HepG2 (cell line): ENCODE measurements around the gene NTM. TPM values are rescaled to one million over a fixed set of nuclear protein-coding genes. Genes with fewer than 3 reads are reported as not detected.

Experiments used
- ATAC-seq: fragments of 200-7000 bp; cut with Tn5 transposase; 3 replicates; pipeline ENCODE4 v1.9.1; 2020; ENCODE audit warnings: mild to moderate bottlenecking, moderate library complexity
- BruUV-seq: library from RNA; stranded (reverse); fragments of 400-500 nt; replicated peaks from 2 replicates; lab custom pipeline; 2021; lab: Mats Ljungman, UMichigan
- CTCF ChIA-PET: fragments of 300-600 bp; formaldehyde crosslinking; extraction: SDS; loops from one replicate; lab custom pipeline; 2021; ENCODE audit warnings: low total read pairs, inconsistent platforms, low intra/inter-chr PET ratio; lab: Yijun Ruan, JAX
- POLR2A ChIA-PET: fragments of 350-600 bp; sonication (Branson Sonifier 250); formaldehyde crosslinking; loops from one replicate; lab custom pipeline; 2020; ENCODE audit warnings: antibody characterized with exemption, inconsistent platforms; lab: Yijun Ruan, JAX
- DNase-seq: peaks from one replicate; pipeline ENCODE4 v3.0.0-alpha.2; 2015; ENCODE audit warnings: low spot score
- FAIRE-seq: peaks from 3 replicates; lab custom pipeline; 2011; peaks lifted over from hg19 to GRCh38; lab: Jason Lieb, UNC
- H2AFZ ChIP-seq: one replicate; pipeline ENCODE4 v1.6.1; 2011; ENCODE audit warnings: low read length, inconsistent platforms
- H3K27ac ChIP-seq: fragments of 300-600 bp; 3 replicates; pipeline ENCODE4 v1.8.0; 2011; ENCODE audit warnings: mixed run types, mild to moderate bottlenecking, mixed read lengths, low read length, inconsistent platforms; ENCODE audit not compliant: insufficient read depth; ENCODE audit errors: extremely low read length
- H3K27me3 ChIP-seq, 2 experiments: fragments of 200-600 bp in 1 of 2; 2 replicates in 1 of 2; 3 replicates in 1 of 2; pipeline versions ENCODE4 v1.6.0 to v1.8.0; 2011; ENCODE audit warnings: low read length in 2 of 2, mild to moderate bottlenecking in 2 of 2, moderate library complexity in 2 of 2, inconsistent platforms in 1 of 2; ENCODE audit not compliant: insufficient read depth in 2 of 2, control insufficient read depth in 1 of 2
- H3K36me3 ChIP-seq, 2 experiments: fragments of 200-600 bp in 1 of 2; replicated peaks in 1 of 2; 2 replicates in 1 of 2; 3 replicates in 1 of 2; pipeline versions ENCODE4 v1.5.1 to v1.8.0; 2011; ENCODE audit warnings: low read length in 2 of 2, inconsistent platforms in 1 of 2; ENCODE audit not compliant: insufficient read depth in 2 of 2, control insufficient read depth in 1 of 2
- H3K4me1 ChIP-seq: 2 replicates; pipeline ENCODE4 v1.5.1; 2012; ENCODE audit warnings: low read length, inconsistent platforms; ENCODE audit not compliant: insufficient read depth
- H3K4me2 ChIP-seq: 2 replicates; pipeline ENCODE4 v1.6.0; 2011; ENCODE audit warnings: low read depth, low read length, inconsistent platforms
- H3K4me3 ChIP-seq, 3 experiments: fragments of 200-600 bp in 1 of 3; sonication (generic), shearing (Covaris generic) in 1 of 3; replicated peaks in 1 of 3; 2 replicates each; pipeline ENCODE4 v1.5.1; 2011 to 2016; ENCODE audit warnings: low read length in 3 of 3, inconsistent platforms in 2 of 3, low read depth in 2 of 3, mild to moderate bottlenecking in 2 of 3, control low read depth in 1 of 3, mixed read lengths in 1 of 3; ENCODE audit not compliant: insufficient read depth in 1 of 3
- H3K79me2 ChIP-seq: one replicate; pipeline ENCODE4 v1.6.1; 2011; ENCODE audit warnings: low read length, inconsistent platforms; ENCODE audit not compliant: insufficient read depth
- H3K9ac ChIP-seq: 2 replicates; pipeline ENCODE4 v1.6.0; 2011; ENCODE audit warnings: mild to moderate bottlenecking, low read depth, low read length, inconsistent platforms; ENCODE audit not compliant: insufficient read depth
- H3K9me3 ChIP-seq: 2 replicates; pipeline ENCODE4 v1.5.1; 2012; ENCODE audit warnings: mild to moderate bottlenecking, low read length
- H4K20me1 ChIP-seq: 2 replicates; pipeline ENCODE4 v1.6.0; 2011; ENCODE audit warnings: inconsistent platforms, mild to moderate bottlenecking, low read length, moderate library complexity; ENCODE audit not compliant: insufficient read depth
- CERS6 ChIP-seq: sonication (generic); formaldehyde crosslinking; IDR thresholded peaks from 2 replicates; pipeline ENCODE4 v1.5.0; 2020; ENCODE audit warnings: missing genetic modification reagents
- GATAD2A ChIP-seq: IDR thresholded peaks from 2 replicates; pipeline ENCODE4 v1.6.1; 2016
- MED1 ChIP-seq: sonication (generic); formaldehyde crosslinking; IDR thresholded peaks from 2 replicates; pipeline ENCODE4 v1.4.0; 2020; ENCODE audit warnings: missing genetic modification reagents
- ZNF235 ChIP-seq: sonication (generic); formaldehyde crosslinking; IDR thresholded peaks from 2 replicates; pipeline ENCODE4 v1.8.1; 2023; ENCODE audit warnings: mild to moderate bottlenecking, missing genetic modification reagents, borderline replicate concordance
- ZNF546 ChIP-seq: sonication (generic); formaldehyde crosslinking; conservative IDR thresholded peaks from 2 replicates; pipeline ENCODE4 v1.8.1; 2023; ENCODE audit warnings: mild to moderate bottlenecking, missing genetic modification reagents
- ZNF646 ChIP-seq: sonication (generic); formaldehyde crosslinking; IDR thresholded peaks from 2 replicates; pipeline ENCODE4 v1.9.0; 2021; ENCODE audit warnings: mild to moderate bottlenecking, missing genetic modification reagents
- ZNF781 ChIP-seq: sonication (generic); formaldehyde crosslinking; IDR thresholded peaks from 2 replicates; pipeline ENCODE4 v1.5.1; 2020; ENCODE audit warnings: borderline replicate concordance, mild to moderate bottlenecking, missing genetic modification reagents; ENCODE audit errors: not compliant biosample characterization
- WGBS: methylation state at CpG from one replicate; pipeline ENCODE4 v1.1.6; 2017; ENCODE audit warnings: low lambda C conversion rate; 5-methylcytosine and 5-hydroxymethylcytosine counted together
- in situ Hi-C: cut with HindIII; loops from 2 replicates; pipeline ENCODE4 v1.10.0; 2017; ENCODE audit warnings: low pct_unique_long_range_greater_than_20kb; ENCODE audit not compliant: extremely low pct_ligation_motif_present
- intact Hi-C: fragments of 100-400 bp; cut with micrococcal nuclease; formaldehyde crosslinking; loops from one replicate; pipeline ENCODE4 v1.10.0; 2022; ENCODE audit not compliant: unreplicated experiment
- polyA plus RNA-seq, 8 experiments: library from polyadenylated mRNA; depleted of rRNA in 3 of 8; stranded (reverse) in 7 of 8; unstranded in 1 of 8; fragments of >200 nt; fragmentation: Illumina TruSeq in 4 of 8; extraction: Trizol in 4 of 8; gene quantifications; 2 replicates each; pipeline versions ENCODE4 v1.2.1 to v1.2.3, GENCODE V29; 2011 to 2016; ENCODE audit warnings: low read depth in 4 of 8, missing spikeins in 1 of 8, mixed read lengths in 1 of 8; ENCODE audit not compliant: insufficient read depth in 1 of 8
- total RNA-seq, 5 experiments: library from RNA; depleted of rRNA; stranded (reverse); fragments of >200 nt; fragmentation: Illumina TruSeq; extraction: Trizol; gene quantifications; 2 replicates each; pipeline ENCODE4 v1.2.3, GENCODE V29; 2016; ENCODE audit warnings: low read depth in 1 of 5

Gene NTM
- total and polyA plus RNA-seq, 2 of the 13 experiments (the other 11 are each of a cell fraction or from before 2014, with no cell fraction given), result not detected

GRCh38 chr11:132286106-132286505 lies 915.7 kb downstream of the NTM start:
- Histone ChIP-seq H3K4me1 (no peaks in the 10 kb centered on the region), H3K4me3 (no peak overlapping the region), H3K9me3 (no peaks in the 10 kb centered on the region), H4K20me1 (no peaks in the 10 kb centered on the region), H3K79me2 (no peaks in the 10 kb centered on the region), H3K36me3 (no peaks in the 10 kb centered on the region), H2AFZ (no peak overlapping the region), H3K9ac (no peak overlapping the region), H3K27me3 (no peaks in the 10 kb centered on the region), H3K27ac (no peak overlapping the region), H3K4me2 (no peak overlapping the region)
- ChIA-PET CTCF (no interaction called here), POLR2A (no interaction called here)
- WGBS, result 7% methylated on average over 3 of the region's 3 CpGs
- BruUV-seq, result no TSS peak
- no peak for DNase-seq
- ATAC-seq, result no peak
- intact Hi-C loops, result no loop called here
- FAIRE-seq, result no peak
- in situ Hi-C loops, result no loop called here
- no peak for TF ChIP-seq GATAD2A (CRISPR knock-in tag)
- no peak for TF ChIP-seq ZNF546 (CRISPR knock-in tag)
- TF ChIP-seq ZNF235 (CRISPR knock-in tag), result no peak
- no peak for TF ChIP-seq ZNF646 (CRISPR knock-in tag)
- no peak for TF ChIP-seq CERS6 (CRISPR knock-in tag)
- TF ChIP-seq ZNF781 (CRISPR knock-in tag), result no peak
- no peak for TF ChIP-seq MED1 (CRISPR knock-in tag)
